ENCODE results near the gene NHP2. TPM values are rescaled to one million over a fixed set of nuclear protein-coding genes. Genes with fewer than 3 reads are reported as not detected.

The NHP2 gene
- total and polyA plus RNA-seq, 10 of the 15 experiments (the other 5 are each of a cell fraction or from before 2014, with no cell fraction given), result 39.2 to 513 (median 198) TPM

GRCh38 chr5:178120607-178121357, 32.9 kb downstream of the NHP2 start:
- Histone ChIP-seq H2AFZ (ENCODE audit: control insufficient read depth, low read depth, low read length) (no peak overlapping the region), H3K36me3 (ENCODE audit: control insufficient read depth in 2 of 2, insufficient read depth in 2 of 2, low read length in 1 of 2) (peaks cover 3 to 19% of the 10 kb centered on the region in 2 experiments; a peak in 3 of 4 replicates), H3K4me1 (ENCODE audit: control insufficient read depth, insufficient read depth, low read length) (peaks cover 40% of the 10 kb centered on the region), H4K20me1 (ENCODE audit: control insufficient read depth, insufficient read depth) (no peaks in the 10 kb centered on the region), H3K27ac (ENCODE audit: control insufficient read depth, insufficient read depth) (peak overlapping the region; percentile 47; the same call in 1 of the 2 replicates), H3K4me2 (ENCODE audit: control insufficient read depth, insufficient read depth) (peak overlapping the region; percentile 45), H3K27me3 (replicated peaks in 1 of 2; ENCODE audit: control insufficient read depth in 2 of 2, insufficient read depth in 2 of 2, low read length in 1 of 2) (no peaks in the 10 kb centered on the region), H3K79me2 (ENCODE audit: control insufficient read depth, insufficient read depth, low read length) (peaks cover 34% of the 10 kb centered on the region), H3K4me3 (peak overlapping the region; percentile 47; the same call in 1 of the 2 replicates), H3K9me3 (replicated peaks; ENCODE audit: control insufficient read depth, insufficient read depth, low read length) (no peaks in the 10 kb centered on the region), H3K9ac (ENCODE audit: control insufficient read depth, insufficient read depth, low read length) (no peak overlapping the region)
- in situ Hi-C loops (cut with MboI) (loop anchor here (10.0 kb wide), 1 partner anchor 1694 kb away; no protein-coding TSS in a partner anchor), intact Hi-C loops (cut with micrococcal nuclease; ENCODE audit: unreplicated experiment) (no loop called here)
- SMC1A ChIA-PET (ENCODE audit: uncharacterized antibody, unreplicated experiment), result interaction anchor here (0.8 to 2.9 kb wide), 6 partner anchors 10 to 46 kb away, joined by 3 to 14 read pairs (median 4); no protein-coding TSS in a partner anchor
- no TSS peak for BruUV-seq (replicated peaks)
- POLR2A ChIA-PET, result interaction anchor here (0.8 to 0.9 kb wide), 2 partner anchors 10 to 31 kb away, joined by 3 to 5 read pairs; partner anchors contain the start of gene RMND5B
- RAD21 ChIA-PET (ENCODE audit: unreplicated experiment), result interaction anchor here (1.2 kb wide), 4 partner anchors 25 to 45 kb away, joined by 3 to 7 read pairs (median 4); no protein-coding TSS in a partner anchor
- ATAC-seq (peak; percentile 82), FAIRE-seq (peak; percentile 97), DNase-seq (ENCODE audit: low read depth, low spot score) (peak; percentile 69)
- CTCF ChIA-PET, result interaction anchor here (0.6 to 3.1 kb wide), 22 partner anchors 9 to 84 kb away, joined by 3 to 21 read pairs (median 6); partner anchors contain the start of genes HNRNPAB, NHP2 and RMND5B
- WGBS (ENCODE audit: insufficient coverage, insufficient replicate concordance, low lambda C conversion rate, missing lambda C conversion rate), result 21% methylated on average over 27 of the region's 29 CpGs
- TF ChIP-seq BCL3 (IDR thresholded peaks at IDR 0.05; ENCODE audit: borderline replicate concordance, insufficient read depth, low read depth, low read length, poor library complexity, severe bottlenecking), result no peak
- TF ChIP-seq ATF7 (IDR thresholded peaks at IDR 0.05; ENCODE audit: low read depth), result no peak
- TF ChIP-seq SP1 (IDR thresholded peaks at IDR 0.05; ENCODE audit: low read depth, low read length), result no peak
- no peak for TF ChIP-seq NFYB (IDR thresholded peaks at IDR 0.05; ENCODE audit: insufficient read depth, low read depth, low read length)
- TF ChIP-seq CBX5 (IDR thresholded peaks at IDR 0.05; ENCODE audit: low read depth), result no peak
- TF ChIP-seq, protein P1, sequence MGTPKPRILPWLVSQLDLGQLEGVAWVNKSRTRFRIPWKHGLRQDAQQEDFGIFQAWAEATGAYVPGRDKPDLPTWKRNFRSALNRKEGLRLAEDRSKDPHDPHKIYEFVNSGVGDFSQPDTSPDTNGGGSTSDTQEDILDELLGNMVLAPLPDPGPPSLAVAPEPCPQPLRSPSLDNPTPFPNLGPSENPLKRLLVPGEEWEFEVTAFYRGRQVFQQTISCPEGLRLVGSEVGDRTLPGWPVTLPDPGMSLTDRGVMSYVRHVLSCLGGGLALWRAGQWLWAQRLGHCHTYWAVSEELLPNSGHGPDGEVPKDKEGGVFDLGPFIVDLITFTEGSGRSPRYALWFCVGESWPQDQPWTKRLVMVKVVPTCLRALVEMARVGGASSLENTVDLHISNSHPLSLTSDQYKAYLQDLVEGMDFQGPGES (IDR thresholded peaks at IDR 0.05), result no peak
- TF ChIP-seq, protein P2, sequence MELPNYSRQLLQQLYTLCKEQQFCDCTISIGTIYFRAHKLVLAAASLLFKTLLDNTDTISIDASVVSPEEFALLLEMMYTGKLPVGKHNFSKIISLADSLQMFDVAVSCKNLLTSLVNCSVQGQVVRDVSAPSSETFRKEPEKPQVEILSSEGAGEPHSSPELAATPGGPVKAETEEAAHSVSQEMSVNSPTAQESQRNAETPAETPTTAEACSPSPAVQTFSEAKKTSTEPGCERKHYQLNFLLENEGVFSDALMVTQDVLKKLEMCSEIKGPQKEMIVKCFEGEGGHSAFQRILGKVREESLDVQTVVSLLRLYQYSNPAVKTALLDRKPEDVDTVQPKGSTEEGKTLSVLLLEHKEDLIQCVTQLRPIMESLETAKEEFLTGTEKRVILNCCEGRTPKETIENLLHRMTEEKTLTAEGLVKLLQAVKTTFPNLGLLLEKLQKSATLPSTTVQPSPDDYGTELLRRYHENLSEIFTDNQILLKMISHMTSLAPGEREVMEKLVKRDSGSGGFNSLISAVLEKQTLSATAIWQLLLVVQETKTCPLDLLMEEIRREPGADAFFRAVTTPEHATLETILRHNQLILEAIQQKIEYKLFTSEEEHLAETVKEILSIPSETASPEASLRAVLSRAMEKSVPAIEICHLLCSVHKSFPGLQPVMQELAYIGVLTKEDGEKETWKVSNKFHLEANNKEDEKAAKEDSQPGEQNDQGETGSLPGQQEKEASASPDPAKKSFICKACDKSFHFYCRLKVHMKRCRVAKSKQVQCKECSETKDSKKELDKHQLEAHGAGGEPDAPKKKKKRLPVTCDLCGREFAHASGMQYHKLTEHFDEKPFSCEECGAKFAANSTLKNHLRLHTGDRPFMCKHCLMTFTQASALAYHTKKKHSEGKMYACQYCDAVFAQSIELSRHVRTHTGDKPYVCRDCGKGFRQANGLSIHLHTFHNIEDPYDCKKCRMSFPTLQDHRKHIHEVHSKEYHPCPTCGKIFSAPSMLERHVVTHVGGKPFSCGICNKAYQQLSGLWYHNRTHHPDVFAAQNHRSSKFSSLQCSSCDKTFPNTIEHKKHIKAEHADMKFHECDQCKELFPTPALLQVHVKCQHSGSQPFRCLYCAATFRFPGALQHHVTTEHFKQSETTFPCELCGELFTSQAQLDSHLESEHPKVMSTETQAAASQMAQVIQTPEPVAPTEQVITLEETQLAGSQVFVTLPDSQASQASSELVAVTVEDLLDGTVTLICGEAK (IDR thresholded peaks at IDR 0.05; ENCODE audit: borderline replicate concordance), result no peak
- TF ChIP-seq IRF4 (IDR thresholded peaks at IDR 0.05; ENCODE audit: low read depth, low read length), result peak; percentile 40; the same call in 1 of the 2 replicates
- no peak for TF ChIP-seq E4F1 (IDR thresholded peaks at IDR 0.05; ENCODE audit: borderline replicate concordance, partially characterized antibody)
- no peak for TF ChIP-seq RUNX3 (IDR thresholded peaks at IDR 0.05; ENCODE audit: low read length)
- no peak for TF ChIP-seq RELA (IDR thresholded peaks at IDR 0.05; ENCODE audit: borderline replicate concordance, partially characterized antibody)
- no peak for TF ChIP-seq CREB1 (IDR thresholded peaks at IDR 0.05; ENCODE audit: low read depth)
